Astrocyte of the hippocampus (primary cell): ENCODE results near the gene RNF26.
A peak's percentile ranks its signal among the peaks of the same experiment; 100 is the strongest.
"Not testable (repeated sequence)": the region's sequence is repeated elsewhere in the genome, so short reads cannot be mapped to it uniquely, and the experiment has no call there.

Experiments
- DNase-seq: peaks from one replicate; pipeline ENCODE4 v3.0.0; 2011; ENCODE audit warnings: low read depth, low spot score

Gene RNF26

DNA sequence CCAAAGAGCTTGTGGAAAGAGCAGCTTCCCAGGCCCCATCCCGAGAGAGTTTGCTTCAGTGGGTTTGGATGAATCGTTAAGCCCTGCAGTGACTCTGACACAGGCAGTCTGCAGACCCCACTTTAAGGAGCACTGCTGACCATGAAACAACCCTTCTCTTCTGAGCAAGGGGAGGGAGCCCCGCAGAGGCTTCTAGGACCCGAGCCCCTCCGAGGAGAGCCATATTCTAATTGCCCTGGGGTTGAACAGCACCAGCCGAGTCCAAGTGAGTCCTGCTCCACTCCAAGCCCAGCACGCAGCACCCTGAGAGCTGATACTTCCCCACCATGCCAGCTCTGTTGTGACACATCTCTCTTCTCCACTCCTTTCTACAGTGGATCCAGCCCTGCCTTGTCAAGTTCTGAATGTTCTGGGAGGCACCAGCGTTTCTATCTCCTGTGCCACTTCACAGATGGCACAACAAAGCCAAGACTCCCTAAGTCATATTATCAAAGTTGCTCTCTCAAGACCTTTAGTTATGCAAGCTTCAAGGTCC is 36.8 kb downstream of the RNF26 start:
- no peak for DNase-seq

GRCh38 chr11:119371778-119372182 is 37.5 kb downstream of the RNF26 start:
- DNase-seq, result peak; percentile 38

- DNase-seq, result no peak
Measured at GRCh38 chr11:119372260-119373058, 38.1 kb downstream of the RNF26 start.

DNA sequence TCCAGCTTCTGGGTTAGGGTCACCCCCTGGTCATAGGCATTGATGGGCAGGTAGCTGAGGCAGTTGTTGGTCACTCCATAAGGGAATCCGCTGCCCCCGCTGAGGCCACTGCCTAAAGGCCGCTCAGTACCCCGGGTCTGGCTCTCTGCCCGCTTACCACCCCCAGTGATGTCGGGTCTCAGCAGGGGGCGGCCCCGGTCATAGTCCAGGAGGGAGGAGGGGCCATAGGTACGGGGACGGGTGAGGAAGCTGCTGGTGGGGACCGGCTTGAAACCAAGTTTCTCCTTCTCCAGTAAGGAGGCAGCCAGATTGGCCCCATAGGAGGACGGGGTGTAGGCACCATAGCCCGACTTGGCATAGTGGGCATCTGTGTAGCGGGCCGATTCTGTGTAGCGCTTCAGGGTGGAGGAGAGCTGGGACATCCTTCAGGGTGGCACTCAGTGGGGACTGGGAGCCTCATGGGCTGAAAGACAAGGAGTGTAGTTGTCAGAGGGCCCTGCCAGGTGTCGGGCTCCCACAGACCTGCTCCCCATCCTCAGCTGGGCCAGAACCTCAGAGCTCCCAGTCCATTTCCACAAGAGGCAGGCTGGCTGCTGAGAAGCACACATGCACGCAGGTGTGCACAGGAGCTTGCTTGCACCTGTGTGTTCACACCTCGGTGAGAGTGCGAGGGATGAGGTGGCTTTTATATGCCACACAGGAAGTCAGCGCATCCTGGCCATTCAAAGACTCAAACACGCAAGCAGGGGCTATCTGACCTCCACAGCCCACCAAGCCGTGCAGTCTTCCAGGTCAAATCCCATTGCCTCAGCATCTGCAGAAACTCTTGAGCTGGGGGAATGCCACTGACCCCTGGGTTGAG is 39.0 kb downstream of the RNF26 start:
- DNase-seq, result no peak

GRCh38 chr11:119373921-119374631 is 39.7 kb downstream of the RNF26 start:
- DNase-seq, result peak; percentile 87

GRCh38 chr11:119374632-119375336 is 40.5 kb downstream of the RNF26 start:
- no peak for DNase-seq

- DNase-seq, result peak; percentile 81
Measured at GRCh38 chr11:119375337-119376196, 41.2 kb downstream of the RNF26 start.

DNA sequence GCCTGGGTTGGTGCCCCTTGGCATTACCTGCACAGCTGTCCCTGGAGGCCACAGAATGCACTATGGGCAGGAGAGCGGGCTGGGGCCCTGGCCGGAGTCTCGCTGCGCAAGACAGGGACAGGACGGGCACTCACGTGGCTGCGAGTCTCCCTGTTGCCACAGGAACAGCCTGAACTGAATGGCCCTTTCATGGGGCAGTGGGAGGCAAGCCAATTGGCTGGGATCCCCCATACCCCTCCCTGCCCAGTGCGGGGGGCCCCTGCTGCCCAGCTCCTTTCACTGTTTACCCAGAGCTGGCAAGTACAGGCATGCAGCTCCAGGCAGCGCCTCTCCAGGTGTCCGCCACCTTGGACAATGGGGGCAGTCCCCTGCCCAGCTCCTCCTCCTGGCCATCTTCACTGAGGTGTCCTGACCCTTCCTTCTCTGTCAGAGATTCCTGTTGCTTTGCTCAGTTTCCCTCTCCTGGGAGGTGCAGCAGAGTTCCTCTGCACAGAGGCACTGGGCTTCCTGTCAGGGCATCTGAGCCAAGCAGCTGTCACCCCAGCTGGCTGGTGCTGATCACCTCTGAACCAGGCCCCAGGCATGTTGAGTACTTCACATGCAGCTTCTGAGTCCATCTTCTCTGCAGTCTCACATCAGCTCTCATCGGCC is 42.0 kb downstream of the RNF26 start:
- DNase-seq, result peak; percentile 42

DNA sequence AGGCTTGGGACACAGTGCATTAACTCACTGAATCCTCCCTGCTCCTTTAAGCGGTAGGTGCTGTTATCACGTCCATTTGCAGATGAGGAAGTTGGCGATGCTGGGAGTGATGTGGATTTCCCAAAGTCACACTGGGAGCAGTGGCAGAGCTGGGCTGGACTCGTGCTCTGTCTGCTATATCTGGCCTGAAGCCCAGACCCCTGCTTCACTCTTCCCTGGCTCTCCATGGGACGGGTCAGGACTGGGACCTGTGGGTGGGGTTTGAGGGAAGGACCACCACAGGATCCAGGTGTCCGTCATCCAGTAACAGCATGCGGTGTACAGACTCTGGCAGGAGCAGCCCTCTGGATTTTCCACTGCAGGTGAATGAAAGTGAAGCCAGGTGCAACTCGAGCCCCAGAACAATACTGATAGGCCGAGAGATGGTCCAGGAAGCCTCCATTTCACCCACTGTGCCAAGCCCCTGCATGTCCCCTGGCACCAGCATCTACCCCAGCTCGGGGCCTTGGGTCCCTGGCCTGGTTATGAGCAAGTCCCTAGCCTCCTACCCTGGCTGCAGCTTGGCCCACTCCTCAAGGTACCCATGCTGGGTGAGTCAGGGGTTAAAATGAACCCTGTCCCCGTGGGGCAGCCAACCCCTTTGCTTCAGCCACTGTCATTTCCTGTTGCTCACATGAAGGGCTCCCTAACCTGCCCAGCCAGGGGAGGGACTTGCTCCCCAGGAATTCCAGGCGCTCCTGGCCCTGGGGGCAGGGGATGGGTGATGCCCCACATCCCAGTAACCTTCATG is 43.0 kb downstream of the RNF26 start:
- DNase-seq, result no peak

GRCh38 chr11:119377961-119378667 is 43.8 kb downstream of the RNF26 start:
- DNase-seq, result no peak

DNA sequence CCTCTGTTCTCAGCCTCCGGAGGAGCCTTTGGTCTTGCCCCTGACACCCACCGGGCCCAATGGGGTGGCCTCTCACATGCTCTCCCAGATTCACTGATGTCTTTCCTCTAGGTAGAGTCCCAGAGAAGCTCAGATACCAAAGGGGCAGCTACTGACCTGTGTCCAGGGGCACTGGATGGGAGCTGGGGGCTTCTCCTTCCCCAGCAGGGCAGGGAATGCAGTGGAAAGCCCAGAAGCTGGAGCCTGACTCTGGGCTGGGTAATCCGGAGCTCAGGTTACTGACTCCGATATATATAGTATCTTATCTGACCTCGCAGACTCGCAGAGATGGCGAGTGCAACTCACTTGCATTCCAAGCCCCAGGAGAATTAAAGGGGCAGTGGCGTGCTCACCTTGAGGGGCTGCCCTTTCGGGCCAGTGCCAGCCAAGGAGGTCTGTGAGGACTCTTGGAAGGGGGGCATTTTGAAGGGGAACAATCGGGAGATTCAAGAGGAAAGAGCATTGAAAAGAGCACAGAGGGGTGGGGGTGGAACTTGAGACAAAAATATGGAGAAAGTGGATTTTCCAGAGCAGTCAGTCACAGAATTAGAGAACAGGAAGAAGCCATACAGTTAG is 44.6 kb downstream of the RNF26 start:
- no peak for DNase-seq

- DNase-seq, result no peak
Measured at GRCh38 chr11:119380160-119380826, 46.0 kb downstream of the RNF26 start.

GRCh38 chr11:119380827-119381180 is 46.5 kb downstream of the RNF26 start:
- DNase-seq, result peak; percentile 33

DNA sequence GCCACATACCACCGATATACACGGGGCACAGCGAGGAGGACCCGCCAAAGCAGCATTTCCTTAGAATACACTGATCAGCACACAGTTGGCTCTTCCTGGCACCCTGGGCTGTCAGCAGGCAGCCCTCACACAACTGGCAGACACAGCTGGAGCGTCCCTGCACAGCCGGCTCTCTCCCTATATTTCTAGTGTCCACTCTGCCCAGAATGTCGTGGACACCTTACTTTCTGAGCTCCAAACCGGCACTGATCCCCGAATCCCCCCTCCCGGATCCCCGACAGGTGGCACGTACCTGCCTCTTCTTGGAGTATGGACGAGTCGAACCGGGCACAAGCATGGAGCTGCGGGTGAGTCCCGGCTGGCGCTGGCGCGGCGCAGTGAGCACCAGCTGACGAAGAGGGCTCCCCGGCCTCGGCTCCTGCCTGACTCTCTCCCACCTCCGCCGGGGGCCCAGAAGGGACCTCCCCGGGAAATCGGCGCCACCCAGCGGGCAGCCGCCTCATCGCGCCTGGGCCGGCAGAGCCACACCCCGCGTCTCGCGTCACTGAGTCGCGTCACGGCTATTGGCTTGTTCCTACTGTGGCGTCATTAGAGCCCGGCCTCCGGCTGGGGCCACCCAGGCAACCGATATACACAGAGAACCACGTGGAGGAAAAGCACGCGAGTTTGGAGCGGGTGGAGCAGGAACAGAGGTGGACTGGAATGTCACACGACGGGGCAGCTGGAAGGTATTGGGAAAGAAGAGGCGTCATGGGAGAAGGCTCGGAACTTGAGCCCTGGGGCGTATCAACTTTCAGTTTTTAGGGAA is 47.1 kb downstream of the RNF26 start, which contains the start of gene USP2:
Gene USP2 (minus strand): TSS at position 510 of the 808 bp plus-strand sequence. CDS start 8,210 bp downstream, outside the sequence.
- DNase-seq, result peak; percentile 99

GRCh38 chr11:119382101-119382500 is 47.8 kb downstream of the RNF26 start:
- DNase-seq, result no peak

GRCh38 chr11:119382513-119382912 is 48.2 kb downstream of the RNF26 start:
- not testable (repeated sequence) for DNase-seq
